Esophagus muscularis mucosa (tissue), 4 donors: ENCODE results near the gene ATP5PB. TPM values are rescaled to one million over a fixed set of nuclear protein-coding genes. Genes with fewer than 3 reads are reported as not detected.

Experiments used
- DNase-seq: peaks from one replicate; pipeline ENCODE4 v3.0.0-alpha.2; 2017; ENCODE audit errors: extremely low spot score
- H3K27ac ChIP-seq, 4 donors: fragments of 200-600 bp; sonication (generic); replicated peaks in 1 of 4; 1 replicate in 3 of 4; 2 replicates in 1 of 4; pipeline ENCODE4 v1.5.1; 2016 to 2019; ENCODE audit warnings: mild to moderate bottlenecking in 1 of 4
- H3K27me3 ChIP-seq, 4 donors: fragments of 200-600 bp; sonication (generic); one replicate each; pipeline versions ENCODE4 v1.5.1 to v1.6.0; 2016 to 2019
- H3K36me3 ChIP-seq, 4 donors: fragments of 200-600 bp; sonication (generic); one replicate each; pipeline ENCODE4 v1.5.1; 2016 to 2019
- H3K4me1 ChIP-seq, 4 donors: fragments of 200-600 bp; sonication (generic); one replicate each; pipeline ENCODE4 v1.5.1; 2016 to 2019
- H3K4me3 ChIP-seq, 4 donors: fragments of 200-600 bp; sonication (generic); 1 replicate in 2 of 4; 2 replicates in 2 of 4; pipeline ENCODE4 v1.5.1; 2016 to 2019; ENCODE audit warnings: mild to moderate bottlenecking in 4 of 4, moderate library complexity in 1 of 4
- H3K9me3 ChIP-seq, 4 donors: fragments of 200-600 bp; sonication (generic); 1 replicate in 3 of 4; 2 replicates in 1 of 4; pipeline ENCODE4 v1.5.1; 2016 to 2019
- EP300 ChIP-seq: sonication (generic); formaldehyde crosslinking; IDR thresholded peaks from one replicate; pipeline ENCODE4 v1.6.1; 2017; ENCODE audit warnings: antibody characterized with exemption
- POLR2A ChIP-seq: fragments of 450-650 bp; IDR thresholded peaks from one replicate; pipeline ENCODE4 v1.6.1; 2017; ENCODE audit warnings: antibody characterized with exemption, moderate library complexity, mild to moderate bottlenecking, low read depth
- POLR2AphosphoS5 ChIP-seq, 2 donors: sonication (generic); formaldehyde crosslinking; IDR thresholded peaks; one replicate each; pipeline ENCODE4 v1.6.1; 2017; ENCODE audit warnings: antibody characterized with exemption in 2 of 2
- WGBS: methylation state at CpG from one replicate; pipeline ENCODE4 v1.1.5; 2018; 5-methylcytosine and 5-hydroxymethylcytosine counted together
- intact Hi-C: fragments of 100-400 bp; cut with DNase I; formaldehyde crosslinking; loops from one replicate; pipeline ENCODE4 v1.15.1; 2023
- total RNA-seq, 4 donors: library from RNA; depleted of rRNA; stranded (reverse); fragments of >200 nt; gene quantifications; one replicate each; pipeline versions ENCODE4 v1.1.0 to v1.2.1, GENCODE V29; 2016
- TF ChIP-seq, protein P1 (sequence below), 3 experiments: fragments of 200-600 bp in 2 of 3; fragments of 450-650 bp in 1 of 3; sonication (generic) in 2 of 3; IDR thresholded peaks; one replicate each; pipeline ENCODE4 v1.5.1; 2017 to 2019; ENCODE audit warnings: antibody characterized with exemption in 3 of 3, mild to moderate bottlenecking in 2 of 3, moderate library complexity in 1 of 3

Gene ATP5PB
- total RNA-seq, 4 donors from 2014 or later: 177 to 203 (median 192) TPM

DNA sequence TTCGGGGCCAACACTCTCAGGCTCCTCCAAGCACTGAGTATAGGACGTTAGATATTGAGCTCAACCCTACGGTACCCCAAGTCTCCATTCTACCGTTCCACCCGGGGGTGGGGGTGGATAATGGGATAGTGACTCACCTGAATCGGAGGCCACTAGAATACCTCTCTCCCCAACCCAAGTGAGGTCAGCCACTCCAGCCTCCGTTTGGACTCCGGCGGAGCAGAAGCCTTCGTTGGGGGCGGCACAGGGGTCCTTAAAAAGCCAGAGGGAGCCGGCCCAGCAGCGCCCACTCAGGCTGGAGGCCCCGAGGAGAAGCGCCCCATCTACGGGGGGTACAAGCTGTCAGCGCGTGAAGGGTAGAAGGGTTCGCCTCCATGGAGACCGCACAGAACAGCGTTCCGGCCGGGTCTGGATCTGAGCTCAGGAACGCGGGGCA, 764 bp upstream of the ATP5PB start:
- Histone ChIP-seq H3K36me3 (peaks cover 17 to 48% (median 30%) of the 10 kb centered on the region in 4 donors), H3K27me3 (no peaks in the 10 kb centered on the region), H3K4me3 (peak overlapping the region; percentile 60 to 91 (median 88)), H3K4me1 (peaks cover 45 to 61% (median 54%) of the 10 kb centered on the region in 4 donors), H3K27ac (peak overlapping the region; percentile 81 to 91 (median 87)), H3K9me3 (no peaks in the 10 kb centered on the region)
- TF ChIP-seq EP300: no peak
- no peak for TF ChIP-seq POLR2AphosphoS5 (IDR thresholded peaks at IDR 0.05)
- DNase-seq: no peak
- intact Hi-C loops: no loop called here
- WGBS: 1% methylated on average over 21 of the region's 25 CpGs

DNA sequence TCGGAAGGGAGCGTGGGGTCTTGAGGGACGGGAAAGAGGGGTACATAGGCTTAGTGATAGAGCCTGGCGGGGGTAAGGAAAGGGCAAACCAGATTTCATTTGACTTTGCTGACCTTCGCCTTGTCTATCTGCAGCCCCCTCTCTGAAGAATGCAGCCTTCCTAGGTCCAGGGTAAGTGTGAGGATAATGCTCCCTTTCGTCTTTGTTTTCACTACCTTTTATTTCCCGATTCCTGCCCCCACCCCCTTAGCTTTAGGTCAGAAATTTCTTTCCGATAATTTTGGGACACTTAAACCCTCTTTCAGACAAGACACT, 396 bp downstream of the ATP5PB start:
- no peaks in the 10 kb centered on the region for H3K9me3 ChIP-seq
- no peak for TF ChIP-seq POLR2AphosphoS5 (IDR thresholded peaks at IDR 0.05)
- TF ChIP-seq, protein P1, sequence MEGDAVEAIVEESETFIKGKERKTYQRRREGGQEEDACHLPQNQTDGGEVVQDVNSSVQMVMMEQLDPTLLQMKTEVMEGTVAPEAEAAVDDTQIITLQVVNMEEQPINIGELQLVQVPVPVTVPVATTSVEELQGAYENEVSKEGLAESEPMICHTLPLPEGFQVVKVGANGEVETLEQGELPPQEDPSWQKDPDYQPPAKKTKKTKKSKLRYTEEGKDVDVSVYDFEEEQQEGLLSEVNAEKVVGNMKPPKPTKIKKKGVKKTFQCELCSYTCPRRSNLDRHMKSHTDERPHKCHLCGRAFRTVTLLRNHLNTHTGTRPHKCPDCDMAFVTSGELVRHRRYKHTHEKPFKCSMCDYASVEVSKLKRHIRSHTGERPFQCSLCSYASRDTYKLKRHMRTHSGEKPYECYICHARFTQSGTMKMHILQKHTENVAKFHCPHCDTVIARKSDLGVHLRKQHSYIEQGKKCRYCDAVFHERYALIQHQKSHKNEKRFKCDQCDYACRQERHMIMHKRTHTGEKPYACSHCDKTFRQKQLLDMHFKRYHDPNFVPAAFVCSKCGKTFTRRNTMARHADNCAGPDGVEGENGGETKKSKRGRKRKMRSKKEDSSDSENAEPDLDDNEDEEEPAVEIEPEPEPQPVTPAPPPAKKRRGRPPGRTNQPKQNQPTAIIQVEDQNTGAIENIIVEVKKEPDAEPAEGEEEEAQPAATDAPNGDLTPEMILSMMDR (IDR thresholded peaks at IDR 0.05): no peak
- TF ChIP-seq EP300: no peak
- TF ChIP-seq POLR2A: no peak
- WGBS: 0% methylated on average over 8 of the region's 8 CpGs
- H3K4me1 ChIP-seq: peaks cover 51 to 73% (median 64%) of the 10 kb centered on the region in 4 donors
- peak overlapping the region; percentile 81 to 91 (median 87) for H3K27ac ChIP-seq
- H3K27me3 ChIP-seq: no peaks in the 10 kb centered on the region
- peaks cover 5 to 45% (median 29%) of the 10 kb centered on the region in 4 donors for H3K36me3 ChIP-seq
- intact Hi-C loops: no loop called here
- DNase-seq: no peak
- peak overlapping the region; percentile 60 to 91 (median 88) for H3K4me3 ChIP-seq

DNA sequence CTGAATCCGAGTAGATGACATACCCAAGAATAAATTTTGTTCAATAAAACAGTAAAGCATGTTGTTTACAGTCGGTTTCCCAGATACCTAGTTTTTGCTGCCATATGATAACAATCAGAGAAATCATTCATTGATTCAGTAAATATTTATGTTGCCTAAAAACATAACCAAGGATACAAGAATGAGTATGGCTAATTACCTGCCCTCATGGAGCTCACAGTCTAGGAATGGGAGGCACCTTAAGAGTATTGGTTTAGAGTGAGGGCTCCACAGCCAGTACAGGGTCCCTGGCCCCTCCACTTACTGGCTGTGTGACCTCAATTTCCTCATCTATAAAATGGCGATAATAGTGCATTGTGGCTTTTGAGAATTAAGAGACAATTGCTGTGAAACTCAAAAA, 921 bp downstream of the ATP5PB start:
- H3K27ac ChIP-seq: peak overlapping the region in 3 of 4 donors; percentile 85 to 91 (median 89)
- peaks cover 51 to 78% (median 69%) of the 10 kb centered on the region in 4 donors for H3K4me1 ChIP-seq
- WGBS: 54% methylated on average over 3 of the region's 3 CpGs

DNA sequence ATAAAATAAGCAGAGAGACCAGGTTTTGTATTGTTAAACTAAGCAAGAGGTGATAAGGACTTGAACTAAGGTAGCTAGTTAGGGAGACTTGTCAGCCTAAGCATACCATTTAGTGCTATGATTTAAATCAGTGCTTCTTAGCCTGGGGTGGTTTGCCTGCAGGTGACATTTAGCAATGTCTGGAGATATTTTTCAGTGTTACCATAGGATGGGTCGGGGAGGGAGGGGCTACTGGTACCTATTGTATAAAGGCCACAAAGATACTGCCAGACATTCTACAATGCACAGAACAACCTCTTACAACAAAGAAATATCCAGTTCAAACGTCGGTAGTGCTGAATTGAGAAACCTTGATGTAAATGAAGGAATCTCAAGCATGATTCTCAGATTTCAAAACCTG, 3.3 kb downstream of the ATP5PB start:
- peaks cover 46 to 69% (median 67%) of the 10 kb centered on the region in 4 donors for H3K4me1 ChIP-seq
- TF ChIP-seq POLR2A (no peak), EP300 (no peak), POLR2AphosphoS5 (IDR thresholded peaks at IDR 0.05) (no peak)
- TF ChIP-seq, protein P1 (IDR thresholded peaks at IDR 0.05): no peak
- WGBS: 83% methylated on average over 3 of the region's 3 CpGs

More for the DNA sequence above, 921 bp downstream of the ATP5PB start:
- Histone ChIP-seq H3K4me3 (peak overlapping the region; percentile 60 to 91 (median 88)), H3K36me3 (peaks cover 5 to 40% (median 28%) of the 10 kb centered on the region in 4 donors), H3K27me3 (no peaks in the 10 kb centered on the region), H3K9me3 (no peaks in the 10 kb centered on the region)
- TF ChIP-seq, protein P1 (IDR thresholded peaks at IDR 0.05): no peak
- TF ChIP-seq EP300: no peak
- TF ChIP-seq POLR2AphosphoS5 (IDR thresholded peaks at IDR 0.05): no peak
- no peak for TF ChIP-seq POLR2A
- no peak for DNase-seq
- intact Hi-C loops: no loop called here

DNA sequence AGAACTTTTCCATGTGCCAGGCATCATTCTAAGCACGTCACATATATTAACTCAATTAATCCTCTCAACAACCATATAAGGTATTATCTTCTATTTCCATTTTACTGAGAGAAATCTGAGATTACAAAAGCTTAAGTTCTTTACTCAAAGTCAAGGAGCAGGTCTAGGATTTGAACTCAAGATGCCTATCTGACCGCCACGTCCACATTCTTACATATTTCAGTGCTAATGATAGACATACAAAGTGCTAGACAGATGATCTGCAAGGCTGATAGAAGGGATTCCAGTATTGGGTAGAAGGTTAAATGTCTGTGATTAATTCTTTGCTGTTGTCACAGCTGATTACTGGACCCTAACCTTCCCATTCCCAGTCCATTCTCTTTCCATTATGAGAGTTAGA, 4.4 kb downstream of the ATP5PB start:
- Histone ChIP-seq H3K27ac (no peak overlapping the region), H3K27me3 (no peaks in the 10 kb centered on the region), H3K4me3 (no peak overlapping the region), H3K4me1 (peaks cover 41 to 58% (median 57%) of the 10 kb centered on the region in 4 donors), H3K36me3 (peaks cover 13 to 52% (median 43%) of the 10 kb centered on the region in 4 donors), H3K9me3 (no peaks in the 10 kb centered on the region)
- intact Hi-C loops: no loop called here
- no peak for DNase-seq
- TF ChIP-seq EP300 (no peak), POLR2A (no peak), POLR2AphosphoS5 (IDR thresholded peaks at IDR 0.05) (no peak)
- TF ChIP-seq, protein P1 (IDR thresholded peaks at IDR 0.05): no peak
- WGBS: 92% methylated on average over 3 of the region's 3 CpGs

More for the DNA sequence above, 3.3 kb downstream of the ATP5PB start:
- no peaks in the 10 kb centered on the region for H3K27me3 ChIP-seq
- no peak for DNase-seq
- H3K9me3 ChIP-seq: no peaks in the 10 kb centered on the region
- H3K4me3 ChIP-seq: no peak overlapping the region
- intact Hi-C loops: no loop called here
- H3K36me3 ChIP-seq: peaks cover 3 to 40% (median 32%) of the 10 kb centered on the region in 4 donors
- no peak overlapping the region for H3K27ac ChIP-seq
